Measurements from ENCODE around the gene MEX3C. TPM values are rescaled to one million over a fixed set of nuclear protein-coding genes. Genes with fewer than 3 reads are reported as not detected.

MEX3C gene
- 25.1 and 29.9 TPM in 2 replicates for polyA plus RNA-seq (2012; rRNA removed)
- polyA plus RNA-seq (2012; cell fraction: cytosol; rRNA removed), result 28.4 and 29.5 TPM in 2 replicates
- 9.1 and 20.1 TPM in 2 replicates for polyA plus RNA-seq (2012; cell fraction: nucleus; rRNA removed)

- under 1% methylated on average over 41 of the region's 51 CpGs for WGBS (ENCODE audit: low lambda C conversion rate)
- CTCF ChIA-PET, result interaction anchor here (0.9 to 1.4 kb wide), 2 partner anchors 19 to 187 kb away, joined by 3 read pairs; no protein-coding TSS in a partner anchor
- Histone ChIP-seq H3K4me1 (ENCODE audit: control insufficient read depth in 1 of 2, insufficient read depth in 2 of 2, low read depth in 1 of 2, low read length in 1 of 2) (peaks cover 9 to 14% of the 10 kb centered on the region in 2 experiments; a peak in 3 of 4 replicates), H3F3A (replicated peaks; ENCODE audit: insufficient read depth) (peaks cover 16% of the 10 kb centered on the region), H3K36me3 (replicated peaks in 1 of 2; ENCODE audit: control insufficient read depth in 1 of 2, insufficient read depth in 2 of 2, low read length in 1 of 2) (peaks cover 0 to 6% of the 10 kb centered on the region in 2 experiments), H2AFZ (ENCODE audit: low read depth) (peak within 1 kb of the TSS; percentile 91), H4K20me1 (ENCODE audit: insufficient read depth) (peaks cover 27% of the 10 kb centered on the region), H3K27ac (ENCODE audit: low read depth in 2 of 2, low read length in 1 of 2) (peak within 1 kb of the TSS; percentile 91 to 97), H3K9me3 (no peaks in the 10 kb centered on the region), H3K9me2 (no peaks in the 10 kb centered on the region), H3K79me2 (ENCODE audit: insufficient read depth) (peaks cover 40% of the 10 kb centered on the region), H3K4me2 (peak within 1 kb of the TSS; percentile 80), H3K9ac (peak within 1 kb of the TSS; percentile 91), H3K27me3 (ENCODE audit: insufficient read depth) (no peaks in the 10 kb centered on the region), H3K4me3 (ENCODE audit: low read depth in 2 of 2, low read length in 1 of 2) (peak within 1 kb of the TSS; percentile 76 to 98)
- DNase-seq, result peak; percentile 92
- POLR2A ChIA-PET, result interaction anchor here (0.6 to 1.6 kb wide), 11 partner anchors 9 to 168 kb away, joined by 3 to 9 read pairs (median 3); partner anchors contain the start of gene SMAD4
- peak; percentile 49 for TF ChIP-seq CHD2 (IDR thresholded peaks at IDR 0.05; ENCODE audit: low read length, partially characterized antibody)
- no peak for TF ChIP-seq ZBTB33 (IDR thresholded peaks at IDR 0.05; ENCODE audit: borderline replicate concordance, low read depth)
- no peak for TF ChIP-seq TEAD4 (IDR thresholded peaks at IDR 0.05; ENCODE audit: borderline replicate concordance, insufficient read depth)
- TF ChIP-seq RCOR1 (IDR thresholded peaks at IDR 0.05; ENCODE audit: low read length), result no peak
- no peak for TF ChIP-seq JUND (IDR thresholded peaks at IDR 0.05)
- TF ChIP-seq MEF2A (IDR thresholded peaks at IDR 0.05; ENCODE audit: borderline replicate concordance, low read depth), result no peak
- peak in 1 of 2 experiments; percentile 33; a peak in 2 of 4 replicates for TF ChIP-seq EP300 (IDR thresholded peaks at IDR 0.05; ENCODE audit: borderline replicate concordance in 1 of 2, low read depth in 1 of 2, low read length in 1 of 2)
- no peak for TF ChIP-seq SMC3 (IDR thresholded peaks at IDR 0.05; ENCODE audit: low read depth, low read length)
- peak; percentile 60 for TF ChIP-seq NRF1 (IDR thresholded peaks at IDR 0.05; ENCODE audit: low read depth, low read length)
- no peak for TF ChIP-seq USF2 (IDR thresholded peaks at IDR 0.05; ENCODE audit: borderline replicate concordance, low read depth, low read length)
- TF ChIP-seq GABPA (IDR thresholded peaks at IDR 0.05; ENCODE audit: low read depth), result peak; percentile 13; the same call in 1 of the 2 replicates
- no peak for TF ChIP-seq NFIC (IDR thresholded peaks at IDR 0.05; ENCODE audit: borderline replicate concordance)
- TF ChIP-seq RXRA (IDR thresholded peaks at IDR 0.05; ENCODE audit: borderline replicate concordance, low read depth), result no peak
- peak; percentile 94 for TF ChIP-seq MXI1 (IDR thresholded peaks at IDR 0.05; ENCODE audit: low read depth, low read length)
- peak; percentile 74 for TF ChIP-seq MAX (IDR thresholded peaks at IDR 0.05; ENCODE audit: low read depth)
- peak; percentile 53 for TF ChIP-seq TAF1 (IDR thresholded peaks at IDR 0.05; ENCODE audit: borderline replicate concordance, low read depth, low read length)
- peak; percentile 34 for TF ChIP-seq CTCF (IDR thresholded peaks at IDR 0.05)
- no peak for TF ChIP-seq FOXJ3 (CRISPR knock-in tag; IDR thresholded peaks at IDR 0.05)
- no peak for TF ChIP-seq SIN3A (IDR thresholded peaks at IDR 0.05; ENCODE audit: borderline replicate concordance, low read depth, low read length)
- TF ChIP-seq GATA2 (CRISPR knock-in tag; IDR thresholded peaks at IDR 0.05), result no peak
- TF ChIP-seq IRF3 (IDR thresholded peaks at IDR 0.05; ENCODE audit: low read depth, low read length), result peak; percentile 28; the same call in 1 of the 2 replicates
- TF ChIP-seq POLR2AphosphoS5 (IDR thresholded peaks at IDR 0.05; ENCODE audit: low read depth, low read length), result peak; percentile 95
- TF ChIP-seq TCF12 (IDR thresholded peaks at IDR 0.05), result no peak
- 0 out of 2 replicates have a peak, but pooled peaks have one; percentile 14 for TF ChIP-seq YY1 (IDR thresholded peaks at IDR 0.05; ENCODE audit: low read depth)
- TF ChIP-seq RAD21 (IDR thresholded peaks at IDR 0.05; ENCODE audit: low read length), result peak; percentile 33
- TF ChIP-seq RFX5 (IDR thresholded peaks at IDR 0.05; ENCODE audit: low read length), result peak; percentile 68; the same call in 1 of the 2 replicates
- TF ChIP-seq ELF1 (IDR thresholded peaks at IDR 0.05), result peak; percentile 33
Measured at GRCh38 chr18:51197661-51198424, at the start of gene MEX3C. Gene MEX3C (minus strand): TSS chr18:51197681. CDS start chr18:51197320, 361 bp downstream.
